IPS DF 4.7 (cell line): ENCODE data around the gene APOE.
"Not testable (repeated sequence)": the region's sequence is repeated elsewhere in the genome, so short reads cannot be mapped to it uniquely, and the experiment has no call there.

ENCODE experiments used
- DNase-seq: peaks from one replicate; pipeline ENCODE4 v3.0.0-alpha.2; 2013; ENCODE audit warnings: low spot score; ENCODE audit errors: extremely low read depth

APOE gene

GRCh38 chr19:44884566-44884965 is 21.0 kb upstream of the APOE start:
- no peak for DNase-seq

- DNase-seq = no peak
Measured at GRCh38 chr19:44886141-44886540, 19.5 kb upstream of the APOE start.

GRCh38 chr19:44887648-44888047 is 17.9 kb upstream of the APOE start:
- DNase-seq = no peak

GRCh38 chr19:44888335-44888734 is 17.3 kb upstream of the APOE start:
- not testable (repeated sequence) for DNase-seq

- DNase-seq = no peak
Measured at GRCh38 chr19:44889830-44890365, 15.7 kb upstream of the APOE start.

GRCh38 chr19:44890366-44891015 is 15.1 kb upstream of the APOE start:
- peak; percentile 100 for DNase-seq

GRCh38 chr19:44891016-44891882 is 14.3 kb upstream of the APOE start, which contains the start of gene TOMM40:
Gene TOMM40, plus strand, starts transcription at chr19:44891254. Its CDS starts 162 bp downstream, at chr19:44891416.
- peak; percentile 98 for DNase-seq

- DNase-seq = no peak
Measured at GRCh38 chr19:44892932-44893331, 12.7 kb upstream of the APOE start.

GRCh38 chr19:44893332-44894051 is 12.1 kb upstream of the APOE start:
- no peak for DNase-seq

- no peak for DNase-seq
Measured at GRCh38 chr19:44894052-44894400, 11.6 kb upstream of the APOE start.

GRCh38 chr19:44894946-44895345 is 10.7 kb upstream of the APOE start:
- no peak for DNase-seq

- no peak for DNase-seq
Measured at GRCh38 chr19:44897835-44898234, 7.8 kb upstream of the APOE start.

GRCh38 chr19:44900328-44901244 is 5.0 kb upstream of the APOE start:
- no peak for DNase-seq

GRCh38 chr19:44903216-44903601 is 2.4 kb upstream of the APOE start:
- DNase-seq = no peak

GRCh38 chr19:44903602-44904425 is 1.8 kb upstream of the APOE start:
- DNase-seq = no peak

- DNase-seq = no peak
Measured at GRCh38 chr19:44904426-44904994, 1.1 kb upstream of the APOE start.

GRCh38 chr19:44907613-44908012 is 2.0 kb downstream of the APOE start:
- DNase-seq = no peak

GRCh38 chr19:44908074-44908835 is 2.7 kb downstream of the APOE start:
- no peak for DNase-seq

- DNase-seq = no peak
Measured at GRCh38 chr19:44908836-44909261, 3.3 kb downstream of the APOE start.
